Stomach (tissue), 4 donors: ENCODE results near the gene CDC14B.

Experiments
- CTCF ChIP-seq, 7 experiments: fragments of 450-650 bp in 4 of 7; fragments of 200-600 bp in 3 of 7; sonication (generic) in 3 of 7; IDR thresholded peaks; one replicate each; pipeline ENCODE4 v1.5.1; 2016 to 2019; ENCODE audit warnings: antibody characterized with exemption in 7 of 7, control low read depth in 2 of 7, mild to moderate bottlenecking in 1 of 7
- EP300 ChIP-seq: sonication (generic); formaldehyde crosslinking; IDR thresholded peaks from one replicate; pipeline ENCODE4 v1.6.1; 2017; ENCODE audit warnings: antibody characterized with exemption
- POLR2A ChIP-seq, 4 donors: fragments of 450-650 bp; IDR thresholded peaks; one replicate each; pipeline ENCODE4 v1.6.1; 2016; ENCODE audit warnings: antibody characterized with exemption in 4 of 4, control low read depth in 2 of 4, mild to moderate bottlenecking in 1 of 4, moderate library complexity in 1 of 4
- POLR2AphosphoS5 ChIP-seq, 3 donors: sonication (generic); formaldehyde crosslinking; IDR thresholded peaks; one replicate each; pipeline ENCODE4 v1.6.1; 2016; ENCODE audit warnings: antibody characterized with exemption in 3 of 3

DNA sequence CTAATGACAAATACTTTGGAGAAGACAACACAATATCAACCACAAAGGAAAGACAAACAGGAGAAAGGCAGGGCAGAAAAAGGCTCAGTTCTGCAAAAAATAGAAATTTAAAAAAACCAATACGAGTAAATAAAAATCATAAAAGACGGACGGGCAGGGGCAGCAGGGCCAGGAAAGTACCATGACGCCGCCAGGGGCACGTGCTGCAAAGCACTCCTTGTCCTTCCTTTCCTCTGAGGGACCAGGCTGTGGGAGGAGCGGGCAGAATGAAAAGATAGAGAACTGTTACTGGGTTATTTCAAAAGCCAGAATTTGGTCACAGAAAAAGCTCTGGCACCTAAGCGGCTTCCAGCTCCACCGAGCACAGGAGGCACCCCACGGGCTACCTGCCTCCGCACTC lies 115.7 kb downstream of the CDC14B start:
- TF ChIP-seq POLR2A (IDR thresholded peaks at IDR 0.05) (no peak), CTCF (IDR thresholded peaks at IDR 0.05) (no peak), POLR2AphosphoS5 (IDR thresholded peaks at IDR 0.05) (no peak), EP300 (no peak)
